Measurements from ENCODE around the gene CFH.
"Not testable (repeated sequence)": the region's sequence is repeated elsewhere in the genome, so short reads cannot be mapped to it uniquely, and the experiment has no call there.

The CFH gene

DNA sequence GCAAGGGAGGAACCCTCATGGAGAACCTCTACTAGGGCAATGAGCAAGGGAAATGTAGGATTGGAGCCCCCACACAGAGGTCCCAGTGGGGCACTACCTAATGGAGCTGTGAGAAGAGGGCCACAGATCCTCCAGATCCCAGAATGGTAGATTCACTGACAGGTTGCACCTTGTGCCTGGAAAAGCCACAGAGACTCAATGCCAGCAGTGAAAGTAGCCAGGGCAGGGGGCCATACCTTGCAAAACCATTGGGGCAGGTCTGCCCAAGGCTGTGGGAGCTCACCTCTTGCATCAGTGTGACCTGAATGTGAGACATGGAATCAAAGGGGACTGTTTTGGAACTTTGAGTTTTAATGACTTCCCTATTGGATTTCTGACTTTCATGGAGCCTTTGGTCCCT, 17.9 kb downstream of the CFH start:
- DNase-seq, result no peak

DNA sequence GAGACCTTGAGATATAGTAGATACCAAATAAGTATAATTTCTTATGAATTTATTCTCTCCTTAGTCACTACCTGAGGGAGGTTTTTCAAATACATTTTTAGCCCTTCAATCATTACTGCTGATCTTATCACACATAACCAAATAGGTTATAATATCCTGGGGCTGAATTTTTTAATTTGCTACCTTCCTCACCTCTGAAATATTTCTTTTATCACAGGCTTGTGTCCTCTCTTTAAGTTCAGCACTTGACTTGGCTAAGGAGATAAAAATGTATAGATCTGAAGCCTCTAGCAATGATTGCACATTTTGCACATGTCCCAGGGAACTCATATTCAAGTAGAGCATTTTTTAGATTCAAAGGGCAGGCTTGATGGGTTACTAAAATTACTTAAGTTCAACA, 23.1 kb downstream of the CFH start:
- no peak for DNase-seq

DNA sequence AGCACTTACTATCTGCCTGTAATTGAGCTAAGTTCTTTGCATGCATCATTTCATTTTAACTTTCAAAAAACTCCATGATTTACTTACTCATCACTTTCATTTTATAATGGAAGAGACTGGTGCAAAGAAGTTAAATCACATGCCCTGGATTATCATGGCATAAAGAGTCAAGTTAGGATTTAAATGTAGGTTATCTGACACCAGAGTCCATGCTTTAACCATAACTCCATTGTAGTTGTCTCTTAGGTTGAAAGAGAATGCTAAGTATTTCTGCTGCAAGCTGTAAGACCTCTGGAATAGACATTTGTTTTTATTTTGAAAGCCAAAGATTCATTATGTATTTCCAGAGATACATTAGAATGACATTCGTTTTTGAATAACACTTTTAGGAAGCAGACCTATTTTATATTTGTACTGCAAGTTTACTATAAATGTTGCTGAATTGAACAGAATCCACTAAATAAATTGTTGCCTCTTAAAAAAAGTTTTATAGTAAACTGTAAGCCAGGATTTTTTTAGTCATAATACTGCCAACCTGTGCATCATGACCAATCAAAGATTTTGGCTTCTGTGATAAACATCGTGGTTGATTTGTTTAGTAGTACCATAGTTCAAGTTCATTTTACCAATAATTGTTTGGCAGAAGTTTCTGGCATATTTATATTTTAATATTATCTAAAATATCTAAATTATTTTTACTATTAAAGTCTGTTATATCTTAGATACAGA, 26.1 kb downstream of the CFH start:
- no peak for DNase-seq

DNA sequence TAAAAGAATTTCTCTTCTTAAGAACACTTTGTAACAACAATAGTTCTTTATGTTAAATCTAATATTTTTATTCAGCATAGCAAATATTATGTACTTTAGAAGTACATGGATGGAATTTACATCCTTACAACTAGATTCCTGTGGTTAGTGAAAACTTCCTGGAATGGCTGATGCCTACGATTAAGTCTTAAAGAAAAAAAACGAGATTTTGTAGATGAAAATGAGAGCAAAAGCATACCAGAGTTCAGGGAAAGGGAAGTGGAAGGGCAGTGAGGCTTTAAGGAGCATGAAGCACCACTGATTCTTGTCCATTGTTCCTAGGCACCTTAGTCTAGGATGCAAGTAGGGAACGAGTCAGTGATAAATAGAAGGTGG, 26.7 kb downstream of the CFH start:
- DNase-seq, result no peak

DNA sequence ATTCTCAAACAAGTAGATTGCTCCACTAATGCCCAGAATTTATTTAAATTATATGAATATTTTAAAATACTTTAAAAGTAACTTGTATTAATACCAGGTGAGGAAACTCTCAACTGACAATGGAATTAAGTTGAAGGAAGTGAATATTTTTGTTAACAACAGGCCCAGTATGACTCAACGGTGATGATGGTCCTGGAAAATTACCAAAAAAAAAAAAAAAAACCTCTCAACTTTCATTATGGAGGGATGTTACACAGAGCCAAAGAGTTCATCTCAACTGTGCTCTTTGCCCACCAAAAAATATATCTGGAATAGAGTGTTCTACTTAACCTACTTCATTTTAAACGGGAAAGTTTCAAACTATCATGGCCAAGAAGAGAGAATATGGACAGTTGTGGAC, 28.3 kb downstream of the CFH start:
- DNase-seq, result no peak

DNA sequence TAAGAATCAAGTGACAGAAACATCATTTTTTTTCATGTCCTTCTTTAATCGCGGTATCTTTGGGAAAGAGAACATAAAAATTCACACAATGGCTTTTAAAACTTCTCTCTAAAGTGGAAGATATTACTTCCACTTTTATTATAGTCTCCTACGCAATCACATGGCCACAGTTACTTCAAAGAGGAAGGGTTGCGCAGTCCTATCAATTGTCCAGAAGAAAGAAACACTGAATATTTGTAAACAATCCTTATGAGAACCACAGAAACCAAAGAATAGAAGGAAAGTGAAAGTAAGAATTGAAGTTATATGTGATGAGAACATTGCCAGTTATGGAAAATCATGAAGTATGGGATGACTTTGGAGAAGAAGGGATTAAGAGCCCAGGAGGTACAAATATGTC, 32.6 kb downstream of the CFH start:
- no peak for DNase-seq

DNA sequence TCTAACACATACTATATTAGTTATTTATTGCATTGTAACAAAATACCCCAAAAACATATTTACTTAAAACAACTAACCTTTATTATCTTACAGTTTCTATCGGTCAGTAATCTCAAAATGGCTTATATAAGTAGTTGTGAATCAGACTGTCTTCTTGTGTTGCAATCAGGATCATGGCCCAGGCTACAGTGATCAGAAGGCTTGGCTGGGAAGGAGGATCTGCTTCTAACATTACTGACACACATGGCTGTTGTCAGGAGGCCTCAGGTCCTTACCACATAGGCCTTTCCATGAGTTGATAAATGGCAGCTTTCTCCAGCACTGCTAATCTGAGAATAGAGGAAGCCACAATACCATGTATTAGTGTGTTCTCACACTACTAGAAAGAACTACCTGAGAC, 33.7 kb downstream of the CFH start:
- no peak for DNase-seq

DNA sequence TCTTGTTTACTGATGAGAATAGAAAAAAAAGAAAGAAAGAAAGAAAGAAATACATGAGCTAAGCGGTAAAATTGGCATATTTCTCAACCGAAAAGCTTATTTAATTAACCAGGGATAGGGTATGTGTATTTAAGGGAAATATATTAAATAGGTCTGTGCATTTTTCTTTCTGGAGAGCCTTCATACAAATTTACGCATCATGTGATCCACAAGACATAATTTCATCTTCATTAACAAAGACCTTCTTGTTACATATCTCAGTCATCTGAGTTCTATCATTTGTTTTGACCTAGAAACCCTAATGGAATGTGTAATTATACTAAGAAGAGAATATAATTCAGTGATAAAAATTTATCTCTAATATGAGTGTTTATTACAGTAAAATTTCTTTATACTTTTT, 37.2 kb downstream of the CFH start:
- DNase-seq, result no peak

DNA sequence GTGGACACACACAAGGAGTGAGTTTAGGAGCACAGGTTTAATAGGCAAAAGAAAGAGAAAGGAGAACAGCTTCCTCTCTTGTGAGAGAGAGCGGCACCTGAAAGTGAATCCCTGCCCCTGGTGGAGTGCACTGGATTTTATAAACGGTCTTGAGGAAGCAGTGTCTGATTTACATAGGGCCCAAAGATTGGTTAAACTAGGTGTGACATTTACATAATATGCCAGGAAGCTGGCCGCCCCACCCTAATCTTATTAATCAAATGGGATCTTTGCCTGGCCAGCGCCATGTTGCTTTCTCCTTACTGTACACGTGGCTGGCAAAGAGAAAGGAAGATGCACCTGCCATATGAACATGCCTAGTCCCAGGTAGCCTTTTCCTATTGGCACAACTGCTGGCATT, 38.7 kb downstream of the CFH start:
- no peak for DNase-seq

DNA sequence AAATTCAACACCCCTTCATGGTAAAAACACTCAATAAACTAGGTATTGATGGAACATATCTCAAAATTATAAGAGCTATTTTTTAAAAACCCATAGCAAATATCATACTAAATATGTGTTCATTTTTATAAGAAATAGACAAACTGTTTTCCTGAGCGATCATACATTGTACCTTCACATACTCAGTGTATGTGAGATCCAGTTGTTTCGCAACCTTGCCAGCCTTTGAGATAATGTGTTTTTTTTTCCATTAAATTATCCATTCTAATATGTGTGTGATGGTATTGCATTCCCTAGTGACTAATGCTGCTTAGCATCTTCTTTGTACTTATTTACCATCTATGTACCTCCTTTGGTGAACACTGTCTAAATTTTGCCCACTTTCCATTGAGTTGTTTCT, 47.1 kb downstream of the CFH start:
- no peak for DNase-seq

DNA sequence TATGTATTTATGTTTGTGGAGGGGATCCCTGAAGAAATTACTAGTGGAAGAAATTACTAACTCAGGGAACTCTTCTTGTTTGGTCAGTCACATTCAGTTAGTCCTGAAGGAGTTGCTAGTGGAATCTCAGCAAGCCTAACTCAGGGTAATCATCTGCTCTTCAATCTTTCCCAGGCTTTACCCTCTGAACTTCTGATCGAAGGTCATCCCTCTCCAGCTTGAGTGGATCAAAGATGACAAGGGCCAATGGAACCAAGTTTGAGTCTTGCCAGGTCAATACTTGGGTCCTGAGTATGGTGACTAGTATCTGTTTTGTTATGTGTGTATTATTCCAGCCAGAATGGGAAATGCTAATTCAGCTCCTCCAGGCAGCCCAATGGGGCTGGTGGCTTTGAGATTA, 49.3 kb downstream of the CFH start:
- DNase-seq, result no peak

DNA sequence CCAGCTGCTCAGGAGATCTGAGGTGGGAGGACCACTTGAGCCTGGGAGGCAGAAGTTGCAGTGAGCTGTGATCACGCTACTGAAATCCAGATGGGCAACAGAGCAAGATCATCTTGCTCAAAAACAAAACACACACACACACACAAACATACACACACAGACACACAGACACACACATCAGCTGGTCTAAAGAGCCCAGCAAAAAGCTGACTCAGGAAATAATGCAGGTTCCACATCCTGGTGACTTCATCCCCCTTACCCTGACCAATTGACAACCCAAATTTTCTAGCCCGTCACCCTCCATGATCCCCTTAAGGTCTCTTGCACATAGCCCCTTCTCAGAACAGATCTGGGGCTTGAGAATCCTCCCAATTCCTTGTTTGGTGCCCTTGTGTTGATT, 58.0 kb downstream of the CFH start:
- DNase-seq, result not testable (repeated sequence)

DNA sequence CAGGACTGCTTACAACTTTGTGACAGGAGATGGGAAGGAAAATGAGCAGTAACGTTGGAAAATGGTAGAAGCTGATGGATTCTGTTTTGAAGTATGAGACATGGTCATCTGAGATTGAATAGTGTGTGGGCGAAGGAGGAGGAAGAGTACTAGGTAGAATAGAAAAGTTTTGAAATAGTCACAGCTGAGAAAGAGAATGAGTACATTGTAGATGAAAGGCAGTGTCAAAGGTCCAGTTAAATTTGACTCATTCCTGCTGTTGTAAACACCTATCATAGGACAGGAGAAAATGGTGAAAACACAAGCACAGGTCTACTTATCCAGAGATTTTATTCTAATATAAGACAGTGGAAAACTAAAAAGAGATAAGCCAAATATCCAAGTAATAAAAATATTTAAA, 66.0 kb downstream of the CFH start:
- no peak for DNase-seq

DNA sequence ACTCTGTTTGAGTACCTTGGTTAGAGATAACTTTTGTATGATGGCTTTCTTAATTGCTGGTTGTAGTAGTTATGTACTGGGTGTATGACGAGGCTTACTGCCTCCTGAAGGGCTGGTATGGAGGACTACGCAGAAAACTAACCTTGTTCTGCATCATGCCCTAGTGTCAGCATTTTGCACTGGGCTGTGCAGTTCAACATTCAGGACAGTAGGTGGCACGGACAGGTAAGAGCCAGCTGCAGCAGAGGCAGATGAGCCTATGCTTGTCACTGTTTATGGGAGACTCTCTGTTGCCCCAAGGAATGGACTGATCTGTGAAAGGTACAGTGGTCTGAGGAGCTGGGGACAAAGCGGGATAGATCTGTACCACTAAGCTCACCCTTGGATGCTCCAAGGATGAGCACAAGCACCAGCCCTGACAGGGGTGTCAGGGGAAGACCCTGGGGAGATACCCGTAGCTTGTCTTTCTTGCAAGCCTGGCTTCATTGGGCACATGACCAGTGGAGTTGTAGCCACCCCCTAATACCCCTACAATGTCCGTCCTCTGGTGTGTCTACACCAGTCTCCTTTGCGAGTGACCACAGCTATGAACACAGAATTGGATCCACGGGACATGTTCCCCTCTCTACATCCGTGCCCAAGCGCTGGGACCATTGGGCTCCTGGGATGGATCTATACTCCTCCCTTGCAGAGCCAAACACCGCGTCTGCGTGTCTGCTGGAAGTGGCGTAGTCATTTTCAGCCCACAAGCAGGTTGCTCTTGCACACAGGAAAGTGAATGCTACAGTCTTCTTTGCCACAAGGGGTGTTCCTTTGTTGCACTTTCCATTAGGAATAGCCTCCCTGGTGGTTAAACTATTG, 71.7 kb downstream of the CFH start:
- peak; percentile 32 for DNase-seq

DNA sequence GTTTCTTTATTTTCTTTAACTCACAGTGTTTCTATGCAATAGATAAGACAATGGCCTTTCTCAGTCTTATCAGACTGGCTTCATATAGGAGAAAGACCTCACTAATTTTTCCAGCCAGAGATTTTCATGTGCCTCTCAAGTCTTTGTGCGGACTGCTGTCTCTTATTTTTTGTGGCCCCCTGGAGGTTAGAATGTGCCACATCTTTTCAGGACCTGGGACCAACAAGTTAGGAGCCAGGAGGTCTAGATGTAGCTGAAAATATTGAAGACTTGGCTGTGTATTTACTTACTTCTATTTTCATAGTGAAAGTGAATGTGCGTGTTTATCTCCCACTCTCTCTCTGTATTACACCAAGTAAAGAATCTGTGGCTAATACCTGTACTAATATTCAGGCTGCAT, 80.7 kb downstream of the CFH start:
- no peak for DNase-seq

DNA sequence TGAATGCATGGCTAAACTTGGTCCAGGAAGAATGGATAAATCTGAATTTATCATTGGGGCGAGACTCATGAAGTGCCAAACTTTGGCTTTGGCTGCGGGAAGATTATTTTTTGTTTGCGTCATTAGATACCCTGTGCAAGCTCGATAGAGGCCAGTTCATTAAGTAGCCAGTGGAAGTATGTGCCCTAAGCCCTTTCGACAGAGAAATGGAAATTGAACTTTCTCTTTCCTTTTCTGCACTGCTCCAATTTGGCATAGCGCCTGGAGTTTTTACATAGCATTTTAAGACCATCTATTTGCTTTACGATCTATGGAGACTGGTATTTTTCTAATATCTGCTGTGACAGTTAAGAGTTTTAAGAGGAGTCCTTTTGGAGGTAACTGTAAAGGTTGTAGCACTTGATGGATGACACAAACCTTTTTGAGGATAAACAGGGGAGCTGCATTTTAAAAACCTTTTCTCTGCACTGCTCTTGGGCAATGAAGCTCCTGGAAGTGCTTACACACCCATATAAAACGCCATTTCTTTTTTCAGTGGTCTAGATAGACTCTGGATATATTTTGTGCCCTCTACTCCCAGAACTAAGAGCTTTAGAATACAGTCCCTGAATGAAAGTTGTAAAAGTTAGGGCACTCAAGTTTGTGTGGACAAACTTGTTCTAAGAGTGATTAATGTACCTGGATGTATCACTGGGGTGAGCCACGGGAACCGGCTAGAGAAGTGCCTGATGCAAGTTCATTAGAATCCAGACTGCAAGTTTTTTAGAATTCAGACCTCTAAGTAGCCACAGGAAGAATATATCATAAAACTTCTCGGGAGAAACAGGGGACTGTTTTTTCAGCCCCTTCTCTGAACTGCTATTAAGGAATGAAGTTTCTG, 81.5 kb downstream of the CFH start:
- DNase-seq, result no peak

DNA sequence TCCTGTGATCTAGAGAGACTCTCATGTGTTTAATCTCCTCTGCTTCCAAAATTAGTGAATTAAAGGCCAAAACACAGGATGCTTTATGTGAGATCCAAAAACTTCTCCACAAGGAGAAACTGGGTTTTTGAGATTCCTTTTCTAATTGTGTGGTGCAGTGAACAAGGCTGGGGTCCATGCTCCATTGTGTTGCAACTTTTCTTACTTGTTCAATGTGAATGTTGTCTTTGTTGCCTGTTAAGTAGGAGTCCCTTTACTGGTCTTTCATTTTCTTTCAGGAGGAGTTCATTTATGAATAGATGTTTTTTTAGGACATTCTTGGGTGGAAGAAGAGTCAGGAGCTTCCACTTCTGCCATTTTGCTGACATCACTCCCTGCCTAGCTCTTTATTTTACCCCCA, 82.2 kb downstream of the CFH start:
- no peak for DNase-seq

DNA sequence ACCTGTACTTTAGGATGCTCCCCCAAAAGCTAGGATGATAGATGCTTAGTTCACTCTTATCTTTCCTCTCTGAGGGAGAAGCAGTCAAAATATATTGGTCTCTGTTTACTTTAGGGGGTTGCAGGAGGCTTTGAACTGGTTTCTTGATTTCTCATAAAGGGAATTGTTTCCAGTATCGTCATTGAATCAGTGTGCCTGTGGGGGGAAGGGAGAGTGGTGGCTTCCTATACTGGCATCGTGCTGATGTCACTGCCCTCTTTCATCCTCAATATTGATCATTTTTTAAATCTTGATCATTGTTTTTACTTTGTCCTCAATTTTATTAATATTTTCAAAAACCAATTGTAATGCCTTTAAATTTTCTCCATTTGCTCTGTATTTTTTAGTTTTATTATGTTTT, 82.6 kb downstream of the CFH start:
- no peak for DNase-seq

DNA sequence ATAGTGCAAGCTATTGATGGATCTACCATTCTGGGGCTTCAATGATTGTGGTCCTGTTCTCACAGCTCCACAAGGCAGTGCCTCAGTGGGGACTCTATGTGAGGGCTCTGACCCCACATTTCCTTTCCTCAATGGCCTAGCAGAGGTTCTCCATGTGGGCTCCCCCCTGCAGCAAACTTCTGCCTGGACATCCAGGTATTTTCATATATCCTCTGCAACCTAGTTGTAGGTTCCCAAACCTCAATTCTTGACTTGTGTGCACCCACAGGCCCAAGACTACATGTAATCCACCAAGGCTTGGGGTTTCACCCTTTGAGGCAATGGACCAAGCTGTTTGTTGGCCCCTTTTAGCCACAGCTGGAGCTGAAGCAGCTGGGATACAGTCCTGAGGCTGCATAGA, 86.9 kb downstream of the CFH start:
- DNase-seq, result no peak

DNA sequence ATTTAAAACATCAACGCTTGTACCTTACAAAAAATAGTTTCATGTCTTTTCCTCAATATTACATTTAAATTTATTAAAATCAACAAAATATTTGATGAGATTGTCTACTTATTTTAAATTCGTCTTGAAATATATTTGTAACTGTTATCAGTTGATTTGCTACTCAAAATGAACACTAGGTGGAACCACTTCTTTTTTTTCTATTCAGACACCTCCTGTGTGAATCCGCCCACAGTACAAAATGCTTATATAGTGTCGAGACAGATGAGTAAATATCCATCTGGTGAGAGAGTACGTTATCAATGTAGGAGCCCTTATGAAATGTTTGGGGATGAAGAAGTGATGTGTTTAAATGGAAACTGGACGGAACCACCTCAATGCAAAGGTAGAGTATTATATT, 91.4 kb downstream of the CFH start:
- not testable (repeated sequence) for DNase-seq

DNA sequence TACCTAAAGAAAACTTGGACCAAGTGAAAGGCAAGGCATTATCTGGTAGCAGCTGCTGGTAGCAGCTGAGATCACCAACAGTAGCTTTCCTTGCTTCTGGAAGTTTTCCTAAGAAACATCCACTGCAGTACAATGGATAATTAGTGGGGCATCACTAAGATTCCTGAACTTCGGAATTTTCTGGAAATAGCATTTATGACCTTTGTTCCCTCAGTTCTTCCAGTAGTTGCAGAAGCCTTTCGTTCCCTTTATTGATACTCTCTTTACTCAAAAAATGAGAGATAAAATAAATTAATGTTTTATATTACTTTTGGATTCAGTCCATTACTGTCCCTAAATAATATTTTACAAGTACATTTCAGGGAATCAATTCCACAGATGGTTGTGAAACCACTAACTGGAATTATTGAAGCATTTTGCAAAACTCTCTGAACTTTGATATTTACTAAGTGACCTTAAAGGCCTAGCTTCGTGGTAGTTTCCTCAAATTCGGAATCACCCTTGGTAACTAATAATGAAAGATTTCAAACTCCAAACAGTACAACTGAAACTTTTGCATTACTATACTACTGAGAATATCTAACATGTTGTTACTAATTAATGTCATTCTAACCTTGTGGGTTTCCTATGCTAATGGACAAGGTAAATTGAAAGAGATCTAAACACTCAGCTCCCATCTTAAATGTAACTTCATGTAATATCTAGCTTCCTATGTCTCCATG, 113.3 kb downstream of the CFH start:
- DNase-seq, result not testable (repeated sequence)

DNA sequence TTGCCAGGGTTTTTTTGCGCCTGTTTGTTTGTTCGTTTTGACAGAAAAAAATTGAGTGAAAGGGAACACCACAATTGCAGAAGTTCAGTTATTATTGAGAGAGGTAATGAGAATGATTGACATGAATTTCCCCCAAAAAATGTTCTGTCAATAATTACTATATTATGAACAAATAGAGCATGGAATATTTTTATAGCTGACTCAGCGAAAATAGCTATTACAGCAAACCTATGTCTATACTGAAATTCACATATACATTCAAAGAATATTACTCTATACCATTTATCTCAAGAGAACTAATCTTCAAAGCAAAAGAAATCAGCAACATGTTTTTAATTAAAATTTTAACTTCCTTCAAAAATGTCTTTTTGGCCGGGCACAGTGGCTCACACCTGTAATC, 118.0 kb downstream of the CFH start:
- DNase-seq, result not testable (repeated sequence)

DNA sequence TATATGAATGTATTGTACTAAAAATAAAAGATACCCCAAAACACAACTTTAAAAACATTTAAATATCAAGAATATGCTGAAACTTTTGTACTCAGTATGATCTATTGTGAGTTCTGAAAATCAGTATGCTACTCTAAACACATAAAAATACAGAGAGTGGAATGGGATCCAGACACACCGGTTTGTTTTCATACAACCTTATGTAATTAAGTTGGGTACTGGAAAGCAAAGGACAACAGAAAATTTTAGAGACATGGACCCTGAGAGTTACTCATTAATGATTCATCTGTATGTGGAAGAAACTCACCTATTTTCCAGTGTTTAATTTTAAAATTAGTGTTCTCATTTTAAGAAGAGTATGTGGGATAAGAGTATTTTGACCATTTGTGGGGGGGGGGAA, 121.9 kb downstream of the CFH start:
- DNase-seq, result no peak

All from stimulated activated CD4-positive, alpha-beta T cell treated with anti-CD3 and anti-CD28 coated beads, Interleukin-4, amount 100 ng/mL, for 24 hours (primary cell).